Islet precursor cell (in vitro differentiated cells): ENCODE measurements around the gene CCDC3.
A peak's percentile ranks its signal among the peaks of the same experiment; 100 is the strongest.

Experiments
- DNase-seq: peaks from one replicate; pipeline ENCODE4 v3.0.0-alpha.2; 2018

CCDC3 gene

DNA sequence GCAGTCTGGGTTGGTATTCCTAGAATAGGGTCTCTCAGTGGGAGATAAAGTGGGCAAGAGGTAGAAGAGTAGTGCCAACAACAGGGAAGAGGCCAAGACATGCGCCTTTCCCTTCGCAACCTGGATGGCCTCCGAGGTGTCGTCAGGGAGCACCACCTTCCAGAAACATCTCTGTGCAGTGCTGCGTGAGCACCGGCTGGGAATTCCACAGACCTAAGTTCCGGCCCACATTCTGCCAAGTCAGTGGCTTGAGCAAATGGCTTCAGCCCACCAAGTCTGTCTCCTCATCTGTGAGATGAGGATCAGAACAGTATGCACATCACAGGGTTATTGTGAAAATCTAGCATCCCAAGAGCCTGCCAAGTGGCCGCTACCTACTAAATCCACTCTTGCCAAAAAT lies 40.6 kb downstream of the CCDC3 start:
- DNase-seq, result no peak

- peak; percentile 83 for DNase-seq
These were observed 41.1 kb downstream of the CCDC3 start for GRCh38 chr10:12960334-12960898.

DNA sequence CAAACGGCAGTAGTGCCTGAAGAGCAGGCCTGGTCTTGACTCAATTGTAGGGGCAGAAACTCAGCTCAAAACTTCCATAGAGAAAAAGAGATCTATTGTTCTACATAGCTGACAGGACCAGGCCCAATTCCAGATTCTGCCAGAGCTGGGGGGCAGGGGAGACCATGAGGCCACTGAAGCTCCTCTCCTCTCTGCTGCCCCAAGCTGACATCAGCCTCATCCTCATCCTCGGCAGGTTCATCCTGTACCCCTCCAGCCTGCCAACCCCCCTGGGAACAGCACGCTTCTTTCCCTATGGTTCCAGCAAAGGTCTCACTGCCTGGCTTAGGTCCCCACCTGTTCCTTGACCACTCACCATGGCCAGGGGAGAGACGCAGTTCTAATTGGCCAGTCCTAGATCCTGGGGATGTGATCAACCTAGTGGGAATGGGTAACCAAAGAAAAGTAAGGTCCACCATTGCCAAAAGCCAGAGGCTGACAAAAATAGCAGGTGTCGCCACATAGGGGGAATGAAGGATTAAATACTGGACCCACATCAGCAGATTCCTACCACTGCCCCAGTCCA lies 42.9 kb downstream of the CCDC3 start:
- DNase-seq, result no peak

DNA sequence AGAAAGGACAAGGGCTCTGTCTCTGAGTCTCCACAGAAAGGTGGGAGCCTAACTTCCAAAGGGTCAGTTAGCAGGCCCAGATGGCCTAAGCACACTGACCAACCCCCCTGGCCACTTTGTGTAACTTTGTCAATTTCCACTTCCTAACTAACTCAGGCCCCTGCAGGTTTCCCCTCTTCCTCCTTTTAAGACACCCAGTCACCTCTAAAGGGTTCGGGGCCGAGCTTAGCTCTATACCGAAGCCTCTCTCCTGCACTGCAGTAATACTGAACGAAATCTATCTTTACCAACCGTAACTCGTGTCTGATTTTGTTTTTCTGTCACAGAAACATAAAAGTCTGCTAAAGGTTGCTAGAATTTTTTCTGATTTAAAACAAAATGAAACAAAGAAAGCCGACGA lies 44.4 kb downstream of the CCDC3 start:
- DNase-seq, result no peak

DNA sequence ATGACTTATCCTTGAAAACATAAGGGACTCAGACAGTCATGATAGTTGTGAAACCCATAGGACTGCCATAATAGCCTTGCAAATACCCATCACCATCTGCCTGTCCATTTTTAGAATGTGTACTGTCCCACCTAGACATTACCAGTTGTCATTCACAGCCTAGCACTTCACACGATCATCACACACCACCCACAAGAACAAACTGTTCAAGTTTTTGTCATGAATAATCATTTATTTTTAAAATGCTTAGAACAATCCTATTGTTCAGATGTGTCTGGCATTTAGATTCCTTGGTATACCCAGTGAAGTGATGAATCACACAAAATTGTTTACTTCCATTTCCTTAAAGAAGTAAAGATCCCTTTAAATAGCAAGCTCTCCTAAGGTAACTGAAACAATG lies 46.6 kb downstream of the CCDC3 start:
- DNase-seq, result no peak

DNA sequence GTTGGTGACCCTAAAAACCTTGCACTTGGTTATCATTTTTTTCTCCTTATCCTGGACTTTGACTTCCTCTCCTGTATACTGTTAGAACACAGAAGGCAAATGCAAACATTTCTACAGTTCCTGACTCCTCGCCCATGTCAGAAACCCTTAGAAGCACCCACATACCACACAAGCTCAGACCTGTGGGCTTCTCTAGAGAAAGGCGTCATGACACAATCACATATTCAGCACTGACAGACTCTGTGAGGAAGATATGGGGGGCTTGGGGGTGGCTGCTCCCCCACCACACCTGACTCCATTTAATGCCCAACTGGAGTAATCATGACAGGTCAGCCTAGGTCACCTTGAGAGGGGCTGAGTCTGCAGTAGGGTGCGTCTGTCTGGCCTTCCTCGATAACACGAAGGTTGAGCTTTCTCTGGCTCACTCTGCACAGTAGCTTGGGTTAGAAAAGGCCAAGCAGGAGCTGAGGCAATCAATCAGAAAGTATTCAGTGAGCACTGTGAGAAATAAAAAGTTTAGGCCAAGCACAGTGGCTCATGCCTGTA lies 50.9 kb downstream of the CCDC3 start:
- DNase-seq, result no peak

GRCh38 chr10:12949248-12949647 lies 52.3 kb downstream of the CCDC3 start:
- no peak for DNase-seq

DNA sequence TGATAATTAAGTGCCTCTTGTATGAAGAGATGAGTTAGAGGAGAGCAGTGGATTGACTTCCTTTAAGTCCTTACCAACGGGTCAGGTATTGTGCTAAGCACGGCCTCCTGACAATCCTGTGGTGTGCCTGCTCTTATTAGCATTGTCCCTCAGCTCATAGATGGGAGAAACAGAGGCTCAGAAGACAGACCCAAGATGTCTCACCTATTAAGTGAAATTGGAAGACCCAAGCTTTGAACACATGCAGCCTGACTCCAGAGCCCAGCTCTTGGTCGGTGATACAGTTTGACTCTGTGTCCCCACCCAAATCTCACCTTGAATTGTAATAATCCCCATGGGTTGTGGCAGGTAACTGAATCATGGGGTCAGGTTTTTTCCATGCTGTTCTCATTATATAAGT lies 53.8 kb downstream of the CCDC3 start:
- no peak for DNase-seq

DNA sequence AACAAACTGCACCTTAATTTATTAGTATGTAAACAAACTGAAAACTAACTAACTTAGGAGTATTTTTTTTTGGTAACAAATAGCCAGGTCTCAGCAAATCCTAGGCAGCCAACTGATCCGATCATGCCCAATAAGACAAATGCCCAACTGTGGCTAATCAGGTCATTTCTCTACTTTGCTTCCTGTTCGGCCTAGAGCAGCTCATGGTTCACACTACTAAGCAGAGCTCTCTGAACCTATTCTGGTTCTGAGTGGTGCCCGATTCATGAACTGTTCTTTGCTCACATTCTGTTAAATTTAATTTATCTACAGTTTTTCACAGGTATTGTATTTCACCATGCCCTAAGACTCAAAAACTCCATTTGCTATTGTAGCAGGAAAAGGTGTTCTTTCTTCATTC lies 55.1 kb downstream of the CCDC3 start:
- DNase-seq, result no peak

GRCh38 chr10:12945690-12946359 lies 55.7 kb downstream of the CCDC3 start:
- no peak for DNase-seq

GRCh38 chr10:12944931-12945330 lies 56.6 kb downstream of the CCDC3 start:
- DNase-seq, result no peak

DNA sequence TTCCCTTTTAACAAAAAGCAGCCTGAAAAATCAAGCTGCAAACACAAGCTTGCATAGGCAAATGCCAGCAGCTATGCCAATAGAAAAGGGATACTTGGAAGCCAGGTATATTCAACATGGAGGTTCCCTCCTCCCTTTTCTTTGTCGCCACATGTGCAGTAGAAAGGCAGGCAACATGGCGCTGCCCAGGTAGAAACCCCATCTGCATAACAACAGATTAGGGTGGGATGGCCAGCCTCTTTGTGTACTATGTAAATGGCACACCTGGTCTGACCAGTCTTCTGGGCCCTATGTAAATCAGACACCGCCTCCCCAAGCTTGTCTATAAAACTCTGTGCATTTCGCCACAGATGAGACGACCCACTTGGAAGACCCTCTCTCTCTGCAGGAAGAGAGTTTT lies 58.1 kb downstream of the CCDC3 start:
- no peak for DNase-seq

DNA sequence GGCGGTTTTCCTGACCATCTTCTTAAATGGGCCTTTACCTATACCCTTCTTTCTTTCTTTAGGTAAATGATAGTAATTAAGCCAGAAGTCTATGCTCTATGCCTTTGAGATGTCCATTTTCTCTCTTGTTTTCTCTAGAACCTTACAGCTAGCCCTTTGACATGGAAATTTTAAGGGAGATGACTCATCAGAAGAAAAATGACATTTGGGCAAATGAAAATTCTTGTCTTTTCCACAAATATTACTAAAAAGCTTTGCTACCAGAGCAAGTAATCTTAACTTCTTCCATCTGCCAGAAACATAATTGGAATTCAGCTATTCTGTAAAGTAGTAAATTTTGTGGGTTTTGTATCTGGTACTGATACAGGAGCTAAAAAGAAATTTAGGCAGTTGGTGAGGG lies 59.5 kb downstream of the CCDC3 start:
- DNase-seq, result no peak

GRCh38 chr10:12940791-12941190 lies 60.7 kb downstream of the CCDC3 start:
- no peak for DNase-seq

GRCh38 chr10:12938271-12938670 lies 63.2 kb downstream of the CCDC3 start:
- no peak for DNase-seq

GRCh38 chr10:12937527-12937926 lies 64.0 kb downstream of the CCDC3 start:
- no peak for DNase-seq

DNA sequence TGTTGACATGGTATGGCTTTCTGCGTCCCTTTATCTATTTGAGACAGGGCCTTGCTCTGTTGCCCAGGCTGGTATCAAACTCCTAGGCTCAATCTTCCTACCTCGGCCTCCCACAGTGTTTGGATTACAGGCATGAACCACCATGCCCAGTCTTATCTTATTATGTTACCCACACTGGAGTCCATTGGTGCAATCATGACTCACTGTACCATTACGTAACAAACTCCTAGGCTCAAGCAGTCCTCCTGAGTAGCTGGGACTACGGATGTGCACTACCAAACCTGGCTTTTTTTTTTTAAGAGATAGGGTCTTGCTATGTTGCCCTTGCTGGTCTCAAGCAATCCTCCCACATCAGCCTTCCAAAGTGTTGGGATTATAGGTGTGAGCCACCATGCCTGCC lies 66.7 kb downstream of the CCDC3 start:
- DNase-seq, result no peak

- DNase-seq, result no peak
These were observed 72.1 kb downstream of the CCDC3 start for GRCh38 chr10:12929381-12929780.

GRCh38 chr10:12928571-12928970 lies 72.9 kb downstream of the CCDC3 start:
- DNase-seq, result no peak

- no peak for DNase-seq
These were observed 73.6 kb downstream of the CCDC3 start for GRCh38 chr10:12927896-12928295.

GRCh38 chr10:12925845-12926244 lies 75.7 kb downstream of the CCDC3 start:
- DNase-seq, result peak; percentile 24

DNA sequence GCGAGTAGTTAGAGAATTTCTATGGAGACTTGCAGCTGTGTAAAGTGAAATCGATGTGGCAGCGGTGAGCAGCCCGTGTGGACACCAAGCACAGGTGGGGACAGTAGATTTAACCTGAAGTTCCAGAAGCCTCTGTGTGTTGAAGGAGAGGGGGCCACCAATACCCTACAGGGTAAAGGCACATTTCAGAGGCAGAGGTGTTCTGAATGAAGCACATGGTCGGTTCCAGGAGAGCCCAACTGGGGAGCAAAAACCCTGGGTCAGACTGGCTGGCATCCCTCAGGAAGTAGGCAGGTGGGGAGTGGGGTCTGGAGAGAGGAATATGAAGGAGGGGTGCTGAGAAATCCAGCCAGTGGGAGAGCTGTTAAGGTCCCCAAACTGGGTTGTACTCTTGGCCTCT lies 76.6 kb downstream of the CCDC3 start:
- DNase-seq, result no peak

GRCh38 chr10:12922117-12922900 lies 79.2 kb downstream of the CCDC3 start:
- no peak for DNase-seq

GRCh38 chr10:12921163-12921562 lies 80.3 kb downstream of the CCDC3 start:
- DNase-seq, result no peak
